Neural cell (in vitro differentiated cells): ENCODE results near the gene ALG5. TPM values are rescaled to one million over a fixed set of nuclear protein-coding genes. Genes with fewer than 3 reads are reported as not detected.

Source experiments
- H2AFZ ChIP-seq: fragments of 200-600, 300-800 bp; sonication (generic), shearing (Covaris generic); 2 replicates; pipeline ENCODE4 v1.6.0; 2014; ENCODE audit warnings: low read depth, mild to moderate bottlenecking, antibody characterized with exemption, low read length, moderate library complexity
- H3F3A ChIP-seq: fragments of 200-600 bp; shearing (Covaris generic); 2 replicates; pipeline ENCODE4 v1.6.1; 2016; ENCODE audit warnings: mild to moderate bottlenecking, moderate library complexity, mixed read lengths, antibody characterized with exemption, low read length; ENCODE audit not compliant: insufficient read depth, poor library complexity, severe bottlenecking
- H3K27ac ChIP-seq: fragments of 200-600, 300-800 bp; sonication (generic), shearing (Covaris generic); 2 replicates; pipeline ENCODE4 v1.5.1; 2014; ENCODE audit warnings: mild to moderate bottlenecking, low read length, moderate library complexity
- H3K27me3 ChIP-seq: fragments of 300-800, 200-600 bp; sonication (generic), shearing (Covaris generic); 2 replicates; pipeline ENCODE4 v1.6.0; 2014; ENCODE audit warnings: mild to moderate bottlenecking, low read depth, low read length, moderate library complexity; ENCODE audit not compliant: insufficient read depth
- H3K36me3 ChIP-seq: fragments of 300-800, 200-600 bp; sonication (generic), shearing (Covaris generic); 2 replicates; pipeline ENCODE4 v1.5.1; 2014; ENCODE audit warnings: mild to moderate bottlenecking, antibody characterized with exemption, low read length, moderate library complexity; ENCODE audit not compliant: insufficient read depth
- H3K4me2 ChIP-seq: fragments of 300-800, 200-600 bp; sonication (generic), shearing (Covaris generic); 2 replicates; pipeline ENCODE4 v1.6.0; 2014; ENCODE audit warnings: mild to moderate bottlenecking, low read length
- H3K4me3 ChIP-seq: fragments of 300-800, 200-600 bp; sonication (generic), shearing (Covaris generic); 2 replicates; pipeline ENCODE4 v1.5.1; 2014; ENCODE audit warnings: mild to moderate bottlenecking, low read length, moderate library complexity
- H3K79me2 ChIP-seq: fragments of 200-600 bp; shearing (Covaris generic); replicated peaks from 2 replicates; pipeline ENCODE4 v1.6.0; 2014; ENCODE audit warnings: mild to moderate bottlenecking, low read length, moderate library complexity; ENCODE audit not compliant: insufficient read depth
- H3K9ac ChIP-seq: fragments of 300-800, 200-600 bp; sonication (generic), shearing (Covaris generic); 2 replicates; pipeline ENCODE4 v1.6.1; 2016; ENCODE audit warnings: mild to moderate bottlenecking, low read length, mixed read lengths
- H3K9me2 ChIP-seq: fragments of 200-600 bp; shearing (Covaris generic); 2 replicates; pipeline ENCODE4 v1.6.1; 2016; ENCODE audit warnings: mild to moderate bottlenecking, low read length, mixed read lengths; ENCODE audit not compliant: insufficient read depth
- H3K9me3 ChIP-seq: fragments of 200-600, 300-800 bp; sonication (generic), shearing (Covaris generic); 2 replicates; pipeline ENCODE4 v1.6.1; 2016; ENCODE audit warnings: mild to moderate bottlenecking, mixed run types, low read length, moderate library complexity, mixed read lengths
- H4K20me1 ChIP-seq: fragments of 200-600 bp; shearing (Covaris generic); 2 replicates; pipeline ENCODE4 v1.6.1; 2016; ENCODE audit warnings: mild to moderate bottlenecking, mixed run types; ENCODE audit not compliant: insufficient read depth
- EP300 ChIP-seq: fragments of 450-650 bp; conservative IDR thresholded peaks from 2 replicates; pipeline ENCODE4 v1.6.1; 2014; ENCODE audit warnings: antibody characterized with exemption, mild to moderate bottlenecking, moderate library complexity; ENCODE audit not compliant: poor library complexity, severe bottlenecking
- EZH2 ChIP-seq: fragments of 200-600, 300-800 bp; shearing (Covaris generic), sonication (generic); IDR thresholded peaks from 2 replicates; pipeline ENCODE4 v1.6.1; 2014; ENCODE audit warnings: antibody characterized with exemption, low read length, borderline replicate concordance, mild to moderate bottlenecking; ENCODE audit not compliant: insufficient read depth, poor library complexity, severe bottlenecking
- MXI1 ChIP-seq: fragments of 450-650 bp; conservative IDR thresholded peaks from 2 replicates; pipeline ENCODE4 v1.6.1; 2014; ENCODE audit warnings: antibody characterized with exemption, mild to moderate bottlenecking; ENCODE audit not compliant: poor library complexity, severe bottlenecking
- POLR2AphosphoS5 ChIP-seq: IDR thresholded peaks from 2 replicates; pipeline ENCODE4 v1.6.1; 2012
- RAD21 ChIP-seq: fragments of 450-650 bp; conservative IDR thresholded peaks from 2 replicates; pipeline ENCODE4 v1.6.1; 2014; ENCODE audit warnings: antibody characterized with exemption, mild to moderate bottlenecking, moderate library complexity
- SMC3 ChIP-seq: fragments of 450-650 bp; conservative IDR thresholded peaks from 2 replicates; pipeline ENCODE4 v1.6.1; 2014; ENCODE audit warnings: antibody characterized with exemption, mild to moderate bottlenecking, moderate library complexity; ENCODE audit not compliant: poor library complexity
- TAF1 ChIP-seq: IDR thresholded peaks from 2 replicates; pipeline ENCODE4 v1.6.1; 2012; ENCODE audit warnings: low read depth
- polyA plus RNA-seq: library from polyadenylated mRNA; depleted of rRNA; stranded (reverse); fragments of >200 nt; gene quantifications from 2 replicates; pipeline ENCODE4 v1.2.3, GENCODE V29; 2014
- TF ChIP-seq, protein P1 (sequence below): IDR thresholded peaks from 2 replicates; pipeline ENCODE4 v1.6.1; 2012; ENCODE audit warnings: borderline replicate concordance
- TF ChIP-seq, protein P2 (sequence below): fragments of 450-650 bp; IDR thresholded peaks from 2 replicates; pipeline ENCODE4 v1.5.1; 2014; ENCODE audit warnings: antibody characterized with exemption, mild to moderate bottlenecking, moderate library complexity; ENCODE audit not compliant: poor library complexity, severe bottlenecking

ALG5 gene
- polyA plus RNA-seq, 1 donor from 2014 or later: 63.0 TPM

- Histone ChIP-seq H3K79me2 (no peaks in the 10 kb centered on the region), H3K9ac (no peak overlapping the region), H3K9me3 (no peaks in the 10 kb centered on the region), H3K36me3 (peaks cover 12% of the 10 kb centered on the region), H4K20me1 (no peaks in the 10 kb centered on the region), H3K27ac (no peak overlapping the region), H3K4me2 (no peak overlapping the region), H3K9me2 (no peaks in the 10 kb centered on the region), H3K27me3 (no peaks in the 10 kb centered on the region), H3K4me3 (no peak overlapping the region), H2AFZ (no peak overlapping the region), H3F3A (no peaks in the 10 kb centered on the region)
- TF ChIP-seq SMC3 (no peak), EZH2 (no peak), POLR2AphosphoS5 (no peak), MXI1 (no peak), EP300 (no peak), TAF1 (no peak), RAD21 (no peak)
- TF ChIP-seq, protein P1, sequence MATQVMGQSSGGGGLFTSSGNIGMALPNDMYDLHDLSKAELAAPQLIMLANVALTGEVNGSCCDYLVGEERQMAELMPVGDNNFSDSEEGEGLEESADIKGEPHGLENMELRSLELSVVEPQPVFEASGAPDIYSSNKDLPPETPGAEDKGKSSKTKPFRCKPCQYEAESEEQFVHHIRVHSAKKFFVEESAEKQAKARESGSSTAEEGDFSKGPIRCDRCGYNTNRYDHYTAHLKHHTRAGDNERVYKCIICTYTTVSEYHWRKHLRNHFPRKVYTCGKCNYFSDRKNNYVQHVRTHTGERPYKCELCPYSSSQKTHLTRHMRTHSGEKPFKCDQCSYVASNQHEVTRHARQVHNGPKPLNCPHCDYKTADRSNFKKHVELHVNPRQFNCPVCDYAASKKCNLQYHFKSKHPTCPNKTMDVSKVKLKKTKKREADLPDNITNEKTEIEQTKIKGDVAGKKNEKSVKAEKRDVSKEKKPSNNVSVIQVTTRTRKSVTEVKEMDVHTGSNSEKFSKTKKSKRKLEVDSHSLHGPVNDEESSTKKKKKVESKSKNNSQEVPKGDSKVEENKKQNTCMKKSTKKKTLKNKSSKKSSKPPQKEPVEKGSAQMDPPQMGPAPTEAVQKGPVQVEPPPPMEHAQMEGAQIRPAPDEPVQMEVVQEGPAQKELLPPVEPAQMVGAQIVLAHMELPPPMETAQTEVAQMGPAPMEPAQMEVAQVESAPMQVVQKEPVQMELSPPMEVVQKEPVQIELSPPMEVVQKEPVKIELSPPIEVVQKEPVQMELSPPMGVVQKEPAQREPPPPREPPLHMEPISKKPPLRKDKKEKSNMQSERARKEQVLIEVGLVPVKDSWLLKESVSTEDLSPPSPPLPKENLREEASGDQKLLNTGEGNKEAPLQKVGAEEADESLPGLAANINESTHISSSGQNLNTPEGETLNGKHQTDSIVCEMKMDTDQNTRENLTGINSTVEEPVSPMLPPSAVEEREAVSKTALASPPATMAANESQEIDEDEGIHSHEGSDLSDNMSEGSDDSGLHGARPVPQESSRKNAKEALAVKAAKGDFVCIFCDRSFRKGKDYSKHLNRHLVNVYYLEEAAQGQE: no peak
- TF ChIP-seq, protein P2, sequence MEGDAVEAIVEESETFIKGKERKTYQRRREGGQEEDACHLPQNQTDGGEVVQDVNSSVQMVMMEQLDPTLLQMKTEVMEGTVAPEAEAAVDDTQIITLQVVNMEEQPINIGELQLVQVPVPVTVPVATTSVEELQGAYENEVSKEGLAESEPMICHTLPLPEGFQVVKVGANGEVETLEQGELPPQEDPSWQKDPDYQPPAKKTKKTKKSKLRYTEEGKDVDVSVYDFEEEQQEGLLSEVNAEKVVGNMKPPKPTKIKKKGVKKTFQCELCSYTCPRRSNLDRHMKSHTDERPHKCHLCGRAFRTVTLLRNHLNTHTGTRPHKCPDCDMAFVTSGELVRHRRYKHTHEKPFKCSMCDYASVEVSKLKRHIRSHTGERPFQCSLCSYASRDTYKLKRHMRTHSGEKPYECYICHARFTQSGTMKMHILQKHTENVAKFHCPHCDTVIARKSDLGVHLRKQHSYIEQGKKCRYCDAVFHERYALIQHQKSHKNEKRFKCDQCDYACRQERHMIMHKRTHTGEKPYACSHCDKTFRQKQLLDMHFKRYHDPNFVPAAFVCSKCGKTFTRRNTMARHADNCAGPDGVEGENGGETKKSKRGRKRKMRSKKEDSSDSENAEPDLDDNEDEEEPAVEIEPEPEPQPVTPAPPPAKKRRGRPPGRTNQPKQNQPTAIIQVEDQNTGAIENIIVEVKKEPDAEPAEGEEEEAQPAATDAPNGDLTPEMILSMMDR: no peak
Measured at GRCh38 chr13:36979361-36980050, 19.6 kb downstream of the ALG5 start.

- H3K4me3 ChIP-seq: no peak overlapping the region
- H3K9me2 ChIP-seq: no peaks in the 10 kb centered on the region
- TF ChIP-seq EP300 (no peak), POLR2AphosphoS5 (no peak), EZH2 (no peak)
- peaks cover 11% of the 10 kb centered on the region for H3K36me3 ChIP-seq
- H4K20me1 ChIP-seq: no peaks in the 10 kb centered on the region
- no peaks in the 10 kb centered on the region for H3K79me2 ChIP-seq
- no peak overlapping the region for H3K4me2 ChIP-seq
- no peaks in the 10 kb centered on the region for H3F3A ChIP-seq
- no peaks in the 10 kb centered on the region for H3K27me3 ChIP-seq
- no peak overlapping the region for H3K27ac ChIP-seq
- H2AFZ ChIP-seq: no peak overlapping the region
- H3K9ac ChIP-seq: no peak overlapping the region
- no peaks in the 10 kb centered on the region for H3K9me3 ChIP-seq
Measured at GRCh38 chr13:36975172-36975571, 24.0 kb downstream of the ALG5 start.
